ENCODE results near the gene TAS2R46. TPM values are rescaled to one million over a fixed set of nuclear protein-coding genes. Genes with fewer than 3 reads are reported as not detected.
"Not testable (repeated sequence)": the region's sequence is repeated elsewhere in the genome, so short reads cannot be mapped to it uniquely, and the experiment has no call there.

Gene TAS2R46
- polyA plus RNA-seq, 4 donors: 0.14 to 0.24 (median 0.23) TPM; not detected in 1

- DNase-seq (ENCODE audit: low read depth in 4 of 4, low spot score in 2 of 4): no peak
Measured at GRCh38 chr12:11040162-11040561, 21.9 kb downstream of the TAS2R46 start.

- no peak for DNase-seq (ENCODE audit: low read depth in 4 of 4, low spot score in 2 of 4)
Measured at GRCh38 chr12:11039171-11039570, 22.9 kb downstream of the TAS2R46 start.

- not testable (repeated sequence) for DNase-seq (ENCODE audit: low read depth in 4 of 4, low spot score in 2 of 4)
Measured at GRCh38 chr12:11033959-11034358, 28.1 kb downstream of the TAS2R46 start.

GRCh38 chr12:11031307-11031706 is 30.8 kb downstream of the TAS2R46 start, which contains the start of gene TAS2R31:
Gene TAS2R31 (minus strand): TSS chr12:11031407. CDS start chr12:11031335, 72 bp downstream.
- no peak for DNase-seq (ENCODE audit: low read depth in 4 of 4, low spot score in 2 of 4)

GRCh38 chr12:11026118-11026517 is 36.0 kb downstream of the TAS2R46 start:
- no peak for DNase-seq (ENCODE audit: low read depth in 4 of 4, low spot score in 2 of 4)

GRCh38 chr12:11023387-11023786 is 38.7 kb downstream of the TAS2R46 start:
- DNase-seq (ENCODE audit: low read depth in 4 of 4, low spot score in 2 of 4): no peak

- no peak for DNase-seq (ENCODE audit: low read depth in 4 of 4, low spot score in 2 of 4)
Measured at GRCh38 chr12:11022520-11022919, 39.6 kb downstream of the TAS2R46 start, which contains the start of gene TAS2R19. Gene TAS2R19 (minus strand): TSS chr12:11022620. CDS start chr12:11022571, 49 bp downstream.

GRCh38 chr12:11016937-11017336 is 45.2 kb downstream of the TAS2R46 start:
- no peak for DNase-seq (ENCODE audit: low read depth in 4 of 4, low spot score in 2 of 4)

- DNase-seq (ENCODE audit: low read depth in 4 of 4, low spot score in 2 of 4): no peak
Measured at GRCh38 chr12:11015775-11016430, 46.2 kb downstream of the TAS2R46 start.

- DNase-seq (ENCODE audit: low read depth in 4 of 4, low spot score in 2 of 4): no peak
Measured at GRCh38 chr12:11014234-11014633, 47.9 kb downstream of the TAS2R46 start.

Other genes with a start within 250 kb of the TAS2R46 start
- 1 to 10 TPM in 3 of 4 donors, under 1 TPM in 1; 0.65 to 3.4 (median 1.7) TPM for gene TAS2R10, start 235.9 kb downstream of the TAS2R46 start, polyA plus RNA-seq (ENCODE audit: insufficient read length in 4 of 4)
- 10 to 100 TPM in 2 of 4 donors, 1 to 10 TPM in 2; 4.0 to 15.1 (median 8.7) TPM for gene PRR4, start 212.8 kb downstream of the TAS2R46 start, polyA plus RNA-seq (ENCODE audit: insufficient read length in 4 of 4)
- 10 to 100 TPM; 13.8 to 18.5 (median 15.5) TPM for gene PRH1, start 178.0 kb downstream of the TAS2R46 start, polyA plus RNA-seq (ENCODE audit: insufficient read length in 4 of 4)
- gene TAS2R13, start 152.7 kb downstream of the TAS2R46 start, polyA plus RNA-seq (ENCODE audit: insufficient read length in 4 of 4): under 1 TPM in 2 of 4 donors, not detected in 2; 0.19 to 0.21 TPM
- under 1 TPM; 0.32 to 0.99 (median 0.57) TPM for gene PRH2, start 133.1 kb downstream of the TAS2R46 start, polyA plus RNA-seq (ENCODE audit: insufficient read length in 4 of 4)
- gene TAS2R14, start 123.0 kb downstream of the TAS2R46 start, polyA plus RNA-seq (ENCODE audit: insufficient read length in 4 of 4): 1 to 10 TPM; 2.1 to 5.8 (median 3.4) TPM
- under 1 TPM in 1 of 4 donors, not detected in 3; 0.14 TPM for gene TAS2R50, start 75.4 kb downstream of the TAS2R46 start, polyA plus RNA-seq (ENCODE audit: insufficient read length in 4 of 4)
- gene TAS2R20, start 64.0 kb downstream of the TAS2R46 start, polyA plus RNA-seq (ENCODE audit: insufficient read length in 4 of 4): 1 to 10 TPM in 3 of 4 donors, under 1 TPM in 1; 0.38 to 4.1 (median 1.8) TPM
- 1 to 10 TPM in 2 of 4 donors, under 1 TPM in 2; 0.79 to 2.1 (median 1.3) TPM for gene TAS2R19, start 39.7 kb downstream of the TAS2R46 start, polyA plus RNA-seq (ENCODE audit: insufficient read length in 4 of 4)
- 1 to 10 TPM in 3 of 4 donors, under 1 TPM in 1; 0.71 to 2.0 (median 1.6) TPM for gene TAS2R31, start 30.9 kb downstream of the TAS2R46 start, polyA plus RNA-seq (ENCODE audit: insufficient read length in 4 of 4)
- gene TAS2R43, start 30.0 kb upstream of the TAS2R46 start, polyA plus RNA-seq (ENCODE audit: insufficient read length in 4 of 4): under 1 TPM in 3 of 4 donors, not detected in 1; 0.31 to 0.81 (median 0.66) TPM
- gene TAS2R30, start 72.3 kb upstream of the TAS2R46 start, polyA plus RNA-seq (ENCODE audit: insufficient read length in 4 of 4): under 1 TPM in 3 of 4 donors, not detected in 1; 0.16 to 0.26 (median 0.22) TPM
- 10 to 100 TPM; 16.5 to 18.3 (median 17.7) TPM for gene SMIM10L1, start 108.9 kb upstream of the TAS2R46 start, polyA plus RNA-seq (ENCODE audit: insufficient read length in 4 of 4)
- under 1 TPM in 1 of 4 donors, not detected in 3; 0.17 TPM for gene TAS2R42, start 124.6 kb upstream of the TAS2R46 start, polyA plus RNA-seq (ENCODE audit: insufficient read length in 4 of 4)
- gene PRB3, start 207.4 kb upstream of the TAS2R46 start, polyA plus RNA-seq (ENCODE audit: insufficient read length in 4 of 4): not detected
- not detected for gene PRB4, start 248.1 kb upstream of the TAS2R46 start, polyA plus RNA-seq (ENCODE audit: insufficient read length in 4 of 4)

All from left renal cortex interstitium (tissue), 4 donors.